ENCODE measurements around the gene KLK1. TPM values are rescaled to one million over a fixed set of nuclear protein-coding genes. Genes with fewer than 3 reads are reported as not detected.
A peak's percentile ranks its signal among the peaks of the same experiment; 100 is the strongest.

The KLK1 gene
- polyA plus RNA-seq, 2 of the 4 experiments (the other 2 are of a cell fraction), result 0.30 TPM; not detected in 1

DNA sequence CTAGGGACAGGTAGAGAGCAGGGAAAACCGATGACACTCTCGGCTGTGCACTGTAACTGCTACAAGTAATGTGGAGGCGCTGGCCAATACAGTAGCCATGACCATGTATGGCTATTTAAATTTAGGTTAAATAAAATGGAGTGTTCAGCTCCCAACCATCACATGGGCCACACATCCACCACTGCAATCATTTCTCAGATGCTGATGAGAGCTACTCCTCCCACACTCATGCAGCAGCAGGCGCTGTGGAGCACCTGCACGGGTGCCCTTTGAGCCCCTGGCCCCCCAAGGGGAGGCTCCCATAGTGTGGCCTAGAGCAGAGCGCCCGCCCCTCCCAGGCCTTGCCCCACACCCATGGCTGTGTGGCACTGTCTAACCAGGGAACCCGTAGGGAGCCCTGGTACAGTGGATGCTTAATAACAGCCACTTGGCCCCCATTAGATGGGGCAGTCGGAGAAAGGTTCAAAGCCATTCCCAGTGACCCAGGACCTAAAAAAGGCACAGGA lies 27.4 kb downstream of the KLK1 start:
- WGBS (ENCODE audit: missing lambda C conversion rate), result 86% methylated on average over 9 of the region's 9 CpGs
- FAIRE-seq (no peak), DNase-seq (ENCODE audit: low read depth in 1 of 2, low spot score in 1 of 2) (peak in 1 of 2 experiments; percentile 50), ATAC-seq (peak; percentile 1 to 3; a peak in 3 of 6 replicates)
- TF ChIP-seq JUN (IDR thresholded peaks at IDR 0.05) (peak in 1 of 2 experiments; percentile 71; a peak in 4 of 5 replicates), HOXA7 (CRISPR knock-in tag; IDR thresholded peaks at IDR 0.05) (no peak), ZC3H11A (IDR thresholded peaks at IDR 0.05) (no peak), EHF (CRISPR knock-in tag; IDR thresholded peaks at IDR 0.05) (0 out of 2 replicates have a peak, but pooled peaks have one; percentile 24), RAD21 (conservative IDR thresholded peaks at IDR 0.05 in 1 of 2, IDR thresholded peaks at IDR 0.05 in 1 of 2) (no peak)
- TF ChIP-seq, protein P1, sequence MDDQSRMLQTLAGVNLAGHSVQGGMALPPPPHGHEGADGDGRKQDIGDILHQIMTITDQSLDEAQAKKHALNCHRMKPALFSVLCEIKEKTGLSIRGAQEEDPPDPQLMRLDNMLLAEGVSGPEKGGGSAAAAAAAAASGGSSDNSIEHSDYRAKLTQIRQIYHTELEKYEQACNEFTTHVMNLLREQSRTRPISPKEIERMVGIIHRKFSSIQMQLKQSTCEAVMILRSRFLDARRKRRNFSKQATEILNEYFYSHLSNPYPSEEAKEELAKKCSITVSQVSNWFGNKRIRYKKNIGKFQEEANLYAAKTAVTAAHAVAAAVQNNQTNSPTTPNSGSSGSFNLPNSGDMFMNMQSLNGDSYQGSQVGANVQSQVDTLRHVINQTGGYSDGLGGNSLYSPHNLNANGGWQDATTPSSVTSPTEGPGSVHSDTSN (IDR thresholded peaks at IDR 0.05), result peak; percentile 44
- POLR2A ChIA-PET, result interaction anchor here (0.7 to 3.1 kb wide), 3 partner anchors 8 to 126 kb away, joined by 3 to 26 read pairs (median 10); no protein-coding TSS in a partner anchor
- Histone ChIP-seq H3K4me1 (peaks cover 9% of the 10 kb centered on the region; the same call in 2 of the 3 replicates), H3K9me3 (no peaks in the 10 kb centered on the region), H3K4me3 (no peak overlapping the region), H3K27ac (no peak overlapping the region), H3K4me2 (no peak overlapping the region)
- CTCF ChIA-PET, result interaction anchor here (0.8 to 11.9 kb wide), 4 partner anchors 12 to 842 kb away, joined by 3 to 121 read pairs (median 12); no protein-coding TSS in a partner anchor

DNA sequence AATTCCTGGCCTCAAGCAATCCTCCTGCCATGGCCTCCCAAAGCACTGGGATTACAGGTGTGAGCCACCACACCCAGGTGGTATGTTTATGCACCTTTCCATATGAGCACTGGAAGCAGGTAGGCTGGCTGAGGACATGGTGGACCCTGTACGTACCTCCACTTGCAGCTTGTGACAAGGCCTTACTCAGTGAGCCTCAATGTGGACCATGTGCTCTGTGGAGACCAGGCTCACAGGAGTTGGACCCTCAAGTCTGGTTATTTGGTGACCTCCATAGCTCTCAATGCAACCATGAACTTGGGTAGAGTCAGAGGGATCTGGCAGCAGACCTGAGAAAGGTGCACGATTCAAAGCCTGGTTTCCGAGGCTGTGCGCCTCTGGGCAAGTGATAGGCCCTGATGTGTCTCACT lies 27.9 kb downstream of the KLK1 start:
- ChIA-PET POLR2A (interaction anchor here (0.6 to 3.1 kb wide), 4 partner anchors 9 to 127 kb away, joined by 3 to 26 read pairs (median 6); no protein-coding TSS in a partner anchor), CTCF (interaction anchor here (3.6 to 11.9 kb wide), 2 partner anchors 12 to 128 kb away, joined by 22 to 121 read pairs; no protein-coding TSS in a partner anchor)
- Histone ChIP-seq H3K27ac (no peak overlapping the region), H3K4me2 (no peak overlapping the region), H3K4me3 (no peak overlapping the region), H3K9me3 (no peaks in the 10 kb centered on the region), H3K4me1 (peaks cover 9% of the 10 kb centered on the region; the same call in 2 of the 3 replicates)
- ATAC-seq, result no peak; a peak in 1 of 6 replicates
- DNase-seq (ENCODE audit: low read depth in 1 of 2, low spot score in 1 of 2), result no peak
- FAIRE-seq, result no peak
- 87% methylated on average over 3 of the region's 4 CpGs for WGBS (ENCODE audit: missing lambda C conversion rate)
- peak; percentile 10; the same call in 1 of the 2 replicates for TF ChIP-seq POLR2A (IDR thresholded peaks at IDR 0.05; ENCODE audit: low read length)
- no peak for TF ChIP-seq PHF8 (IDR thresholded peaks at IDR 0.05; ENCODE audit: borderline replicate concordance, low read depth)
- TF ChIP-seq HOXA7 (CRISPR knock-in tag; IDR thresholded peaks at IDR 0.05), result no peak
- TF ChIP-seq FOXS1 (CRISPR knock-in tag; IDR thresholded peaks at IDR 0.05), result no peak
- TF ChIP-seq, protein P2, sequence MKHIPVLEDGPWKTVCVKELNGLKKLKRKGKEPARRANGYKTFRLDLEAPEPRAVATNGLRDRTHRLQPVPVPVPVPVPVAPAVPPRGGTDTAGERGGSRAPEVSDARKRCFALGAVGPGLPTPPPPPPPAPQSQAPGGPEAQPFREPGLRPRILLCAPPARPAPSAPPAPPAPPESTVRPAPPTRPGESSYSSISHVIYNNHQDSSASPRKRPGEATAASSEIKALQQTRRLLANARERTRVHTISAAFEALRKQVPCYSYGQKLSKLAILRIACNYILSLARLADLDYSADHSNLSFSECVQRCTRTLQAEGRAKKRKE (CRISPR knock-in tag; IDR thresholded peaks at IDR 0.05; ENCODE audit: low read depth), result 0 out of 2 replicates have a peak, but pooled peaks have one; percentile 48
- no peak for TF ChIP-seq NFE2L2 (conservative IDR thresholded peaks at IDR 0.05; ENCODE audit: low read length)
- TF ChIP-seq ZC3H11A (IDR thresholded peaks at IDR 0.05), result no peak
- peak; percentile 26; the same call in 1 of the 2 replicates for TF ChIP-seq FOSB (CRISPR knock-in tag; IDR thresholded peaks at IDR 0.05)
- TF ChIP-seq, protein P3, sequence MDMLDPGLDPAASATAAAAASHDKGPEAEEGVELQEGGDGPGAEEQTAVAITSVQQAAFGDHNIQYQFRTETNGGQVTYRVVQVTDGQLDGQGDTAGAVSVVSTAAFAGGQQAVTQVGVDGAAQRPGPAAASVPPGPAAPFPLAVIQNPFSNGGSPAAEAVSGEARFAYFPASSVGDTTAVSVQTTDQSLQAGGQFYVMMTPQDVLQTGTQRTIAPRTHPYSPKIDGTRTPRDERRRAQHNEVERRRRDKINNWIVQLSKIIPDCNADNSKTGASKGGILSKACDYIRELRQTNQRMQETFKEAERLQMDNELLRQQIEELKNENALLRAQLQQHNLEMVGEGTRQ (IDR thresholded peaks at IDR 0.05), result no peak
- TF ChIP-seq, protein P4, sequence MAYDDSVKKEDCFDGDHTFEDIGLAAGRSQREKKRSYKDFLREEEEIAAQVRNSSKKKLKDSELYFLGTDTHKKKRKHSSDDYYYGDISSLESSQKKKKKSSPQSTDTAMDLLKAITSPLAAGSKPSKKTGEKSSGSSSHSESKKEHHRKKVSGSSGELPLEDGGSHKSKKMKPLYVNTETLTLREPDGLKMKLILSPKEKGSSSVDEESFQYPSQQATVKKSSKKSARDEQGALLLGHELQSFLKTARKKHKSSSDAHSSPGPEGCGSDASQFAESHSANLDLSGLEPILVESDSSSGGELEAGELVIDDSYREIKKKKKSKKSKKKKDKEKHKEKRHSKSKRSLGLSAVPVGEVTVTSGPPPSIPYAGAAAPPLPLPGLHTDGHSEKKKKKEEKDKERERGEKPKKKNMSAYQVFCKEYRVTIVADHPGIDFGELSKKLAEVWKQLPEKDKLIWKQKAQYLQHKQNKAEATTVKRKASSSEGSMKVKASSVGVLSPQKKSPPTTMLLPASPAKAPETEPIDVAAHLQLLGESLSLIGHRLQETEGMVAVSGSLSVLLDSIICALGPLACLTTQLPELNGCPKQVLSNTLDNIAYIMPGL (CRISPR knock-in tag; IDR thresholded peaks at IDR 0.05; ENCODE audit: borderline replicate concordance), result no peak
- no peak for TF ChIP-seq KDM1A (IDR thresholded peaks at IDR 0.05; ENCODE audit: low read depth)
- no peak for TF ChIP-seq HEYL (CRISPR knock-in tag; IDR thresholded peaks at IDR 0.05)
- no peak for TF ChIP-seq EHMT2 (IDR thresholded peaks at IDR 0.05; ENCODE audit: low read depth)
- TF ChIP-seq CBX8 (IDR thresholded peaks at IDR 0.05), result no peak
- TF ChIP-seq BHLHE40 (IDR thresholded peaks at IDR 0.05; ENCODE audit: low read depth, low read length), result no peak; the same call in 1 of the 2 replicates
- TF ChIP-seq NR3C1 (IDR thresholded peaks at IDR 0.05), result no peak
- TF ChIP-seq, protein P5, sequence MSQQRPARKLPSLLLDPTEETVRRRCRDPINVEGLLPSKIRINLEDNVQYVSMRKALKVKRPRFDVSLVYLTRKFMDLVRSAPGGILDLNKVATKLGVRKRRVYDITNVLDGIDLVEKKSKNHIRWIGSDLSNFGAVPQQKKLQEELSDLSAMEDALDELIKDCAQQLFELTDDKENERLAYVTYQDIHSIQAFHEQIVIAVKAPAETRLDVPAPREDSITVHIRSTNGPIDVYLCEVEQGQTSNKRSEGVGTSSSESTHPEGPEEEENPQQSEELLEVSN (IDR thresholded peaks at IDR 0.05; ENCODE audit: borderline replicate concordance, low read depth), result no peak
- TF ChIP-seq RFX5 (IDR thresholded peaks at IDR 0.05), result no peak
- TF ChIP-seq, protein P6, sequence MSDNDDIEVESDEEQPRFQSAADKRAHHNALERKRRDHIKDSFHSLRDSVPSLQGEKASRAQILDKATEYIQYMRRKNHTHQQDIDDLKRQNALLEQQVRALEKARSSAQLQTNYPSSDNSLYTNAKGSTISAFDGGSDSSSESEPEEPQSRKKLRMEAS (IDR thresholded peaks at IDR 0.05), result peak; percentile 50
- no peak for TF ChIP-seq RCOR1 (IDR thresholded peaks at IDR 0.05; ENCODE audit: low read depth, low read length)
- TF ChIP-seq CBX2 (IDR thresholded peaks at IDR 0.05; ENCODE audit: borderline replicate concordance, low read depth), result no peak
- no peak for TF ChIP-seq SREBF2 (IDR thresholded peaks at IDR 0.05)
- TF ChIP-seq, protein P7, sequence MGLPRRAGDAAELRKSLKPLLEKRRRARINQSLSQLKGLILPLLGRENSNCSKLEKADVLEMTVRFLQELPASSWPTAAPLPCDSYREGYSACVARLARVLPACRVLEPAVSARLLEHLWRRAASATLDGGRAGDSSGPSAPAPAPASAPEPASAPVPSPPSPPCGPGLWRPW (IDR thresholded peaks at IDR 0.05), result no peak
- TF ChIP-seq NPAS2 (CRISPR knock-in tag; IDR thresholded peaks at IDR 0.05; ENCODE audit: borderline replicate concordance), result no peak
- no peak for TF ChIP-seq POLR2AphosphoS2 (conservative IDR thresholded peaks at IDR 0.05; ENCODE audit: low read length)
- TF ChIP-seq ZNF302 (CRISPR knock-in tag; IDR thresholded peaks at IDR 0.05), result no peak
- no peak for TF ChIP-seq EP300 (IDR thresholded peaks at IDR 0.05)
- no peak for TF ChIP-seq JUN (IDR thresholded peaks at IDR 0.05)
- TF ChIP-seq TP53 (CRISPR knock-in tag; IDR thresholded peaks at IDR 0.05), result no peak
- TF ChIP-seq RAD21 (conservative IDR thresholded peaks at IDR 0.05 in 1 of 2, IDR thresholded peaks at IDR 0.05 in 1 of 2), result no peak
- no peak for TF ChIP-seq KDM5A (IDR thresholded peaks at IDR 0.05)
